ENCODE measurements around the gene OVCA2. TPM values are rescaled to one million over a fixed set of nuclear protein-coding genes. Genes with fewer than 3 reads are reported as not detected.

The OVCA2 gene
- total and polyA plus RNA-seq, 2 donors (not counting 3 experiments of a cell fraction or from before 2014, with no cell fraction given) = 41.3 to 84.2 TPM

- DNase-seq (ENCODE audit: low read depth, low spot score) (no peak), FAIRE-seq (no peak)
- H3K27me3 ChIP-seq (ENCODE audit: control insufficient read depth in 2 of 2, insufficient read depth in 2 of 2, low read length in 2 of 2) = peaks cover 35% of the 10 kb centered on the region in 2 experiments
- peaks cover 17% of the 10 kb centered on the region for H3K4me1 ChIP-seq (ENCODE audit: control insufficient read depth, extremely low read depth, insufficient read depth, low read length)
- H3K9me1 ChIP-seq (replicated peaks; ENCODE audit: control insufficient read depth, extremely low read depth, insufficient read depth, low read length) = no peaks in the 10 kb centered on the region
- peak within 1 kb of the TSS; percentile 12 to 27 (median 13) for H3K4me3 ChIP-seq (replicated peaks in 1 of 3; ENCODE audit: insufficient read depth in 1 of 3, low read depth in 1 of 3, low read length in 3 of 3)
- intact Hi-C loops (cut with micrococcal nuclease) = no loop called here
- H3K9me3 ChIP-seq (replicated peaks; ENCODE audit: control insufficient read depth, insufficient read depth, low read length) = no peaks in the 10 kb centered on the region
- POLR2A ChIA-PET = no interaction called here
- H3K4me2 ChIP-seq (ENCODE audit: insufficient read depth, low read length) = peak within 1 kb of the TSS; percentile 28
- dilution Hi-C loops (cut with MboI; ENCODE audit: extremely low pct_ligation_motif_present, low sequenced_read_pairs) = no loop called here
- BruUV-seq (replicated peaks) = no TSS peak
- CTCF ChIA-PET = interaction anchor here (0.8 to 9.5 kb wide), 23 partner anchors 11 to 366 kb away, joined by 3 to 270 read pairs (median 4); partner anchors contain the start of gene OVCA2
- TF ChIP-seq MYC (IDR thresholded peaks at IDR 0.05; ENCODE audit: low read depth, low read length) (no peak), EZH2 (IDR thresholded peaks at IDR 0.05; ENCODE audit: borderline replicate concordance, low read depth, low read length, severe bottlenecking) (no peak), JUN (IDR thresholded peaks at IDR 0.05; ENCODE audit: borderline replicate concordance, insufficient read depth, insufficient read length, low read depth) (no peak), POLR2A (IDR thresholded peaks at IDR 0.05; ENCODE audit: low read depth, low read length) (no peak), MAX (IDR thresholded peaks at IDR 0.05; ENCODE audit: insufficient read depth, insufficient read length) (no peak)
- H3K27ac ChIP-seq (ENCODE audit: insufficient read depth, low read depth, low read length) = no peak within 1 kb of the TSS
- H4K20me1 ChIP-seq (replicated peaks; ENCODE audit: control insufficient read depth, extremely low read depth, insufficient read depth, low read length) = no peaks in the 10 kb centered on the region
- no peaks in the 10 kb centered on the region for H3K79me2 ChIP-seq (ENCODE audit: control insufficient read depth, insufficient read depth, low read length)
- no peak within 1 kb of the TSS for H3K9ac ChIP-seq (replicated peaks; ENCODE audit: extremely low read depth, insufficient read depth, low read length)
- no peaks in the 10 kb centered on the region for H3K36me3 ChIP-seq (ENCODE audit: control insufficient read depth in 2 of 2, extremely low read depth in 1 of 2, insufficient read depth in 2 of 2, low read length in 2 of 2)
- H2AFZ ChIP-seq (ENCODE audit: low read depth, low read length) = peak within 1 kb of the TSS; percentile 66
Observed at GRCh38 chr17:2025220-2025621, 16.6 kb upstream of the OVCA2 start, which contains the start of gene RTN4RL1. RTN4RL1 (minus strand) TSS chr17:2025334; CDS start chr17:2024865, 469 bp downstream.

GRCh38 chr17:2025622-2026309, 16.1 kb upstream of the OVCA2 start:
- peaks cover 13% of the 10 kb centered on the region for H3K4me1 ChIP-seq (ENCODE audit: control insufficient read depth, extremely low read depth, insufficient read depth, low read length)
- dilution Hi-C loops (cut with MboI; ENCODE audit: extremely low pct_ligation_motif_present, low sequenced_read_pairs) = no loop called here
- no peak overlapping the region for H3K27ac ChIP-seq (ENCODE audit: insufficient read depth, low read depth, low read length)
- H3K4me3 ChIP-seq (replicated peaks in 1 of 3; ENCODE audit: insufficient read depth in 1 of 3, low read depth in 1 of 3, low read length in 3 of 3) = peak overlapping the region; percentile 12 to 27 (median 13)
- H3K9me3 ChIP-seq (replicated peaks; ENCODE audit: control insufficient read depth, insufficient read depth, low read length) = no peaks in the 10 kb centered on the region
- no peaks in the 10 kb centered on the region for H3K9me1 ChIP-seq (replicated peaks; ENCODE audit: control insufficient read depth, extremely low read depth, insufficient read depth, low read length)
- intact Hi-C loops (cut with micrococcal nuclease) = loop anchor here (1.0 kb wide), 1 partner anchor 117 kb away; no protein-coding TSS in a partner anchor
- DNase-seq (ENCODE audit: low read depth, low spot score) = peak; percentile 56
- FAIRE-seq = no peak
- ChIA-PET POLR2A (no interaction called here), CTCF (interaction anchor here (0.7 to 9.5 kb wide), 29 partner anchors 12 to 367 kb away, joined by 3 to 270 read pairs (median 4); partner anchors contain the start of gene OVCA2)
- no peaks in the 10 kb centered on the region for H3K79me2 ChIP-seq (ENCODE audit: control insufficient read depth, insufficient read depth, low read length)
- no peaks in the 10 kb centered on the region for H3K36me3 ChIP-seq (ENCODE audit: control insufficient read depth in 2 of 2, extremely low read depth in 1 of 2, insufficient read depth in 2 of 2, low read length in 2 of 2)
- no peaks in the 10 kb centered on the region for H4K20me1 ChIP-seq (replicated peaks; ENCODE audit: control insufficient read depth, extremely low read depth, insufficient read depth, low read length)
- H3K4me2 ChIP-seq (ENCODE audit: insufficient read depth, low read length) = peak overlapping the region; percentile 25
- BruUV-seq (replicated peaks) = no TSS peak
- no peak overlapping the region for H3K9ac ChIP-seq (replicated peaks; ENCODE audit: extremely low read depth, insufficient read depth, low read length)
- peaks cover 34 to 35% of the 10 kb centered on the region in 2 experiments for H3K27me3 ChIP-seq (ENCODE audit: control insufficient read depth in 2 of 2, insufficient read depth in 2 of 2, low read length in 2 of 2)
- TF ChIP-seq MYC (IDR thresholded peaks at IDR 0.05; ENCODE audit: low read depth, low read length) (no peak), CTCF (IDR thresholded peaks at IDR 0.05; ENCODE audit: extremely low read depth in 1 of 2, insufficient read depth in 1 of 2, low read depth in 1 of 2, low read length in 2 of 2) (peak; percentile 60 to 72), FOS (IDR thresholded peaks at IDR 0.05; ENCODE audit: borderline replicate concordance, insufficient read depth, low read length) (no peak), EZH2 (IDR thresholded peaks at IDR 0.05; ENCODE audit: borderline replicate concordance, low read depth, low read length, severe bottlenecking) (peak; percentile 66), JUN (IDR thresholded peaks at IDR 0.05; ENCODE audit: borderline replicate concordance, insufficient read depth, insufficient read length, low read depth) (no peak)
- H2AFZ ChIP-seq (ENCODE audit: low read depth, low read length) = peak overlapping the region; percentile 66

All from endothelial cell of umbilical vein (primary cell).